Smooth muscle cell (in vitro differentiated cells): ENCODE measurements around the gene SPNS2. TPM values are rescaled to one million over a fixed set of nuclear protein-coding genes. Genes with fewer than 3 reads are reported as not detected.

ENCODE experiments used
- DNase-seq: peaks from one replicate; lab custom pipeline; 2025; ENCODE audit not compliant: unreplicated experiment; lab: John Stamatoyannopoulos, UW
- H2AFZ ChIP-seq: fragments of 200-600 bp; sonication (generic); 2 replicates; pipeline ENCODE4 v1.6.0; 2016; ENCODE audit warnings: antibody characterized with exemption, low read depth, mild to moderate bottlenecking
- H3F3A ChIP-seq: fragments of 200-600 bp; sonication (generic); 2 replicates; pipeline ENCODE4 v1.6.0; 2017; ENCODE audit warnings: antibody characterized with exemption, low read depth
- H3K27ac ChIP-seq: fragments of 200-600 bp; sonication (generic); 2 replicates; pipeline ENCODE4 v1.5.1; 2016; ENCODE audit warnings: low read depth, mild to moderate bottlenecking
- H3K27me3 ChIP-seq: fragments of 200-600 bp; sonication (generic); 2 replicates; pipeline ENCODE4 v1.6.1; 2016; ENCODE audit warnings: low read depth, mild to moderate bottlenecking
- H3K36me3 ChIP-seq: fragments of 200-600 bp; sonication (generic); 2 replicates; pipeline ENCODE4 v1.5.1; 2016; ENCODE audit warnings: low read depth
- H3K4me1 ChIP-seq: fragments of 200-600 bp; sonication (generic); 2 replicates; pipeline ENCODE4 v1.5.1; 2016; ENCODE audit warnings: low read depth
- H3K4me2 ChIP-seq: fragments of 200-600 bp; sonication (generic); 2 replicates; pipeline ENCODE4 v1.6.0; 2016; ENCODE audit warnings: mild to moderate bottlenecking
- H3K4me3 ChIP-seq: fragments of 200-600 bp; sonication (generic); 2 replicates; pipeline ENCODE4 v1.5.1; 2016; ENCODE audit warnings: mild to moderate bottlenecking
- H3K79me2 ChIP-seq: fragments of 200-600 bp; sonication (generic); 2 replicates; pipeline ENCODE4 v1.6.0; 2016; ENCODE audit warnings: low read depth, mild to moderate bottlenecking
- H3K9ac ChIP-seq: fragments of 200-600 bp; sonication (generic); 2 replicates; pipeline ENCODE4 v1.6.0; 2016; ENCODE audit warnings: low read depth
- H3K9me3 ChIP-seq: fragments of 200-600 bp; sonication (generic); replicated peaks from 2 replicates; pipeline ENCODE4 v1.5.1; 2016; ENCODE audit warnings: low read depth
- H4K20me1 ChIP-seq: fragments of 200-600 bp; sonication (generic); 2 replicates; pipeline ENCODE4 v1.6.0; 2016; ENCODE audit warnings: low read depth
- WGBS: methylation state at CpG from one replicate; pipeline ENCODE4 v1.1.7; 2016; ENCODE audit warnings: low lambda C conversion rate; 5-methylcytosine and 5-hydroxymethylcytosine counted together
- polyA plus RNA-seq: library from polyadenylated mRNA; unstranded; fragments of >200 nt; fragmentation: Nextera tagmentation; extraction: Ambion mirVana; gene quantifications from 2 replicates; pipeline ENCODE4 v1.2.1, GENCODE V29; 2016
- total RNA-seq: library from RNA; depleted of rRNA; stranded (reverse); fragments of >200 nt; gene quantifications from 2 replicates; pipeline ENCODE4 v1.2.3, GENCODE V29; 2014
- TF ChIP-seq, protein P1 (sequence below): fragments of 200-600 bp; sonication (generic); IDR thresholded peaks from 2 replicates; pipeline ENCODE4 v1.5.1; 2017; ENCODE audit warnings: borderline replicate concordance, mild to moderate bottlenecking, antibody characterized with exemption; ENCODE audit not compliant: insufficient read depth, poor library complexity, severe bottlenecking

SPNS2 gene
- total and polyA plus RNA-seq, 2 experiments from 2014 or later, result 5.1 to 16.5 TPM

DNA sequence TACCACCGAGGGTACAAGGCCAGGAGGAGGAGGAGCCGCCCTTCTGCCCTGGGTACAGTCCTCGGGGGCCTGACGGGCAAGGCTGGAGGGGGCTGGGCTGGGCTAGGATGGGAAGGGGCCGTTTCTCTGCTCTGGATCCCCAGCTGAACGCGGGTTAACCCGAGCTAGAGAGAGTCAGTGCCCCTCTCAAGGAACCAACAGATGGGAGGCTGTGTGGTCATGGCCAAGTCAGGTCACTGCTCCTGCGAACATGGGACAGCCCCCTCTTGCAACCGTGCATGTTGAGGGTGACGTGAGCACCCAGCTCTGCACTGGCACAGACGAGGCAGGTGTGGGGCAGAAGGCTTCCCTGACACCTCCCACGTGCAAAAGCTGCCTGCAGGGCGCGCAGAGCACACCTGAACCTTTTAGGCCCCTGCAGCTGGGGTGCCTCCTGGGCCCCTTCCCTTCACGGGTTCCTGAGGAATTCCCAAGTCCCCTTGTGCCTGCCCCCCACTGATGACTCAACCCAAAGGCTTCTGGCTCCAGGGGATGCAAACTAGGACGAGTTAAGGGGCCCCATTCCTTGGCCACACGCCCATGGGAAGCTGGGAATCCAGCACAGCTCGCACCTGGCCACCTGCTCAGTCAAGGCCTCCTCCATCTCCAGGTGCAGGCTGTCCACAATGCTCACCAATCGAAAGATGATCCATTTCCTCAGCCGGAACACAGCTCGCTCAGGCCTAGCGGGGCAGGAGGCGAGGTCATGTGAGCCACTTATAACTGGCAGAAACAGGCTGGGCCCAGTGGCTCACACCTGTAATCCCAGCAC, 50.2 kb downstream of the SPNS2 start:
- H3K4me2 ChIP-seq, result no peak overlapping the region
- no peak overlapping the region for H2AFZ ChIP-seq
- no peak overlapping the region for H3K4me3 ChIP-seq
- peaks cover 2% of the 10 kb centered on the region for H3K4me1 ChIP-seq
- H4K20me1 ChIP-seq, result no peaks in the 10 kb centered on the region
- peaks cover 7% of the 10 kb centered on the region for H3K79me2 ChIP-seq
- 89% methylated on average over 24 of the region's 24 CpGs for WGBS
- DNase-seq, result no peak
- H3K36me3 ChIP-seq, result no peaks in the 10 kb centered on the region
- no peak overlapping the region for H3K9ac ChIP-seq
- H3K27ac ChIP-seq, result no peak overlapping the region
- no peaks in the 10 kb centered on the region for H3F3A ChIP-seq
- H3K27me3 ChIP-seq, result no peaks in the 10 kb centered on the region
- H3K9me3 ChIP-seq, result no peaks in the 10 kb centered on the region
- TF ChIP-seq, protein P1, sequence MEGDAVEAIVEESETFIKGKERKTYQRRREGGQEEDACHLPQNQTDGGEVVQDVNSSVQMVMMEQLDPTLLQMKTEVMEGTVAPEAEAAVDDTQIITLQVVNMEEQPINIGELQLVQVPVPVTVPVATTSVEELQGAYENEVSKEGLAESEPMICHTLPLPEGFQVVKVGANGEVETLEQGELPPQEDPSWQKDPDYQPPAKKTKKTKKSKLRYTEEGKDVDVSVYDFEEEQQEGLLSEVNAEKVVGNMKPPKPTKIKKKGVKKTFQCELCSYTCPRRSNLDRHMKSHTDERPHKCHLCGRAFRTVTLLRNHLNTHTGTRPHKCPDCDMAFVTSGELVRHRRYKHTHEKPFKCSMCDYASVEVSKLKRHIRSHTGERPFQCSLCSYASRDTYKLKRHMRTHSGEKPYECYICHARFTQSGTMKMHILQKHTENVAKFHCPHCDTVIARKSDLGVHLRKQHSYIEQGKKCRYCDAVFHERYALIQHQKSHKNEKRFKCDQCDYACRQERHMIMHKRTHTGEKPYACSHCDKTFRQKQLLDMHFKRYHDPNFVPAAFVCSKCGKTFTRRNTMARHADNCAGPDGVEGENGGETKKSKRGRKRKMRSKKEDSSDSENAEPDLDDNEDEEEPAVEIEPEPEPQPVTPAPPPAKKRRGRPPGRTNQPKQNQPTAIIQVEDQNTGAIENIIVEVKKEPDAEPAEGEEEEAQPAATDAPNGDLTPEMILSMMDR, result no peak

- no peak for DNase-seq
- Histone ChIP-seq H3K9me3 (no peaks in the 10 kb centered on the region), H3K27ac (no peak overlapping the region), H3K36me3 (no peaks in the 10 kb centered on the region), H3K79me2 (peaks cover 17% of the 10 kb centered on the region), H3K27me3 (no peaks in the 10 kb centered on the region), H4K20me1 (no peaks in the 10 kb centered on the region), H3F3A (no peaks in the 10 kb centered on the region), H3K4me2 (no peak overlapping the region), H3K9ac (no peak overlapping the region), H3K4me3 (no peak overlapping the region), H3K4me1 (peaks cover 10% of the 10 kb centered on the region), H2AFZ (no peak overlapping the region)
- TF ChIP-seq, protein P1, result no peak
- 97% methylated on average over 25 of the region's 25 CpGs for WGBS
Measured at GRCh38 chr17:4549781-4550533, 51.3 kb downstream of the SPNS2 start.

DNA sequence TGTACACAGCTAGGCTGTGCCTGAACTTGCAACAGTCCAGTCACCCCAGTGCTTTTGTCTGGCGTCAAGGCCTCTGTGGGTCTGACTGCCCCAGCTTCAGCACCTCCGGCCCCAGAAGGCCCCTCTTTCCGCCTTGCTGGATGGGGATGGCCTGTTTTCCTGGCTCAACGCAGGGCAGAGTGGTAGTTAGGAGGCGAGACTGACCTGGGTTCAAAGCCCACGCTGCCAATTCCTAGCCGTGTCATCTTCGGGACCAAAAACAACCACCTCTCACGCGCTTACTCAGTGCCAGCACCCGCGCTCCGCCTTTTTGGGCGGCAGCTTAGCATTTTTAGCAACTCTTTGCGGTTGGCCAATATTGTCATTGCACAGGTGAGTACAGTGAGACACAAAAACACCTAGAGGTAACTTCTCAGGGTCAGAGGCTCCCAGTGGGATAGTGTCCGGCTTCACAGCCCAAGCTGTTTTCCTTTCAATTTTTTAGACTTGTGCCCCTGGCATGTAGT, 51.9 kb downstream of the SPNS2 start:
- Histone ChIP-seq H3K9me3 (no peaks in the 10 kb centered on the region), H3K27ac (no peak overlapping the region), H3K9ac (no peak overlapping the region), H4K20me1 (no peaks in the 10 kb centered on the region), H2AFZ (no peak overlapping the region), H3K36me3 (no peaks in the 10 kb centered on the region), H3K27me3 (no peaks in the 10 kb centered on the region), H3K4me1 (peaks cover 11% of the 10 kb centered on the region), H3K79me2 (peaks cover 18% of the 10 kb centered on the region), H3K4me3 (no peak overlapping the region), H3K4me2 (no peak overlapping the region), H3F3A (no peaks in the 10 kb centered on the region)
- TF ChIP-seq, protein P1, result no peak
- no peak for DNase-seq
- WGBS, result 98% methylated on average over 16 of the region's 16 CpGs
